Prostate gland (tissue), 2 donors: ENCODE data around the gene NCOA4. TPM values are rescaled to one million over a fixed set of nuclear protein-coding genes. Genes with fewer than 3 reads are reported as not detected.
"Not testable (repeated sequence)": the region's sequence is repeated elsewhere in the genome, so short reads cannot be mapped to it uniquely, and the experiment has no call there.

Experiments used
- DNase-seq: peaks from one replicate; pipeline ENCODE4 v3.0.0-alpha.2; 2019; ENCODE audit warnings: low spot score
- H3K27ac ChIP-seq, 2 donors: fragments of 200-600 bp; sonication (generic); 2 replicates each; pipeline ENCODE4 v1.5.1; 2017 to 2019
- H3K27me3 ChIP-seq: fragments of 200-600 bp; sonication (generic); replicated peaks from 2 replicates; pipeline ENCODE4 v1.5.1; 2019; ENCODE audit not compliant: insufficient read depth
- H3K36me3 ChIP-seq, 2 donors: fragments of 200-600 bp; sonication (generic); 1 replicate in 1 of 2; 2 replicates in 1 of 2; pipeline versions ENCODE4 v1.5.1 to v1.8.1; 2017 to 2019
- H3K4me1 ChIP-seq: fragments of 200-600 bp; sonication (generic); replicated peaks from 2 replicates; pipeline ENCODE4 v1.5.1; 2019
- H3K4me3 ChIP-seq, 2 donors: fragments of 200-600 bp; sonication (generic); 2 replicates each; pipeline ENCODE4 v1.5.1; 2017 to 2019
- H3K9me3 ChIP-seq: fragments of 200-600 bp; sonication (generic); 2 replicates; pipeline ENCODE4 v1.5.1; 2017
- POLR2A ChIP-seq: fragments of 450-650 bp; IDR thresholded peaks from one replicate; pipeline ENCODE4 v1.6.1; 2016; ENCODE audit warnings: antibody characterized with exemption, mild to moderate bottlenecking
- POLR2AphosphoS5 ChIP-seq: sonication (generic); formaldehyde crosslinking; IDR thresholded peaks from one replicate; pipeline ENCODE4 v1.6.1; 2017; ENCODE audit warnings: antibody characterized with exemption
- WGBS: methylation state at CpG from one replicate; pipeline ENCODE4 v1.1.5; 2018; 5-methylcytosine and 5-hydroxymethylcytosine counted together
- intact Hi-C: fragments of 100-400 bp; cut with DNase I; formaldehyde crosslinking; loops from one replicate; pipeline ENCODE4 v1.14.2; 2022
- total RNA-seq, 2 donors: library from RNA; depleted of rRNA; stranded (reverse); fragments of >200 nt; gene quantifications; one replicate each; pipeline ENCODE4 v1.1.0, GENCODE V29; 2016
- TF ChIP-seq, protein P1 (sequence below), 4 experiments: fragments of 200-600 bp in 2 of 4; fragments of 450-650 bp in 2 of 4; sonication (generic) in 2 of 4; IDR thresholded peaks; 1 replicate in 3 of 4; 2 replicates in 1 of 4; pipeline ENCODE4 v1.5.1; 2016 to 2019; ENCODE audit warnings: antibody characterized with exemption in 4 of 4, mild to moderate bottlenecking in 2 of 4, moderate library complexity in 2 of 4

The NCOA4 gene
- total RNA-seq, 2 donors from 2014 or later, result 131 to 434 TPM

DNA sequence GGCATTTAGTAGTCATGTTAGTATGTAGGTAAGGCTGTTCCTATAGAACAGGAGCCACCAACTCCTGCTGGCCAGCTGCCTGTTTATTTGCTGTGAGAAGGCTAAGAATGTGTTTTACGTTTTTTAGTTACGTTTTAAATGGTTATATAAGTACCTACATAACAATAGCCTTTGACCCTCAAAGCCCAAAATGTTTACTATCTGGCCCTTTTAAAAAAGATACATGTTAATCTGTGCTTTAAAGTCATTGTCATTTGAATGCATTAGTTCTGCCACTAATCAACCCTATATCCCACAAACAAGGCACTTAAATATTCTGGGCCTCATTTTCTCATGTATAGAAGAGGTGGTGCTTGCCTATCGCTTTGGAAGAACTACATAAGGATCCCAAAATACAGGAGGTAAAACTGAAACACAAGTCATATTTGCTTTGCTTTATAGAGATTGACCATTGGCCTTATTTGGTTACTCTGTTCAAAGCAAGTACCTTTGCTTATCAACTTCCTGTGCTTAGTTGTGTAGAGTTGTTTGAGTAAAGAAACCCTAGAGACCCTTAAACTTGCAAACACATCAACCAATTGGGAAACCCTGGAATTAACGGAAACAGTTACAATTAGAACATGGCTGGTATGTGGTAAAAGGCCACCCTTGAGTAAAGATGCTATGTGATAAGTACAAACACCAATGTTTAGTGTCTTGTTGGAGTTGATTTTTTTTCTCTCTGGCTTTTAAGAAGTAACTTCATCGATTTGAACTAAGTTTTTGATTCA is 32.2 kb downstream of the NCOA4 start:
- Histone ChIP-seq H3K4me1 (no peaks in the 10 kb centered on the region), H3K36me3 (no peaks in the 10 kb centered on the region), H3K9me3 (no peaks in the 10 kb centered on the region), H3K27ac (no peak overlapping the region), H3K27me3 (no peaks in the 10 kb centered on the region), H3K4me3 (no peak overlapping the region)
- TF ChIP-seq, protein P1, sequence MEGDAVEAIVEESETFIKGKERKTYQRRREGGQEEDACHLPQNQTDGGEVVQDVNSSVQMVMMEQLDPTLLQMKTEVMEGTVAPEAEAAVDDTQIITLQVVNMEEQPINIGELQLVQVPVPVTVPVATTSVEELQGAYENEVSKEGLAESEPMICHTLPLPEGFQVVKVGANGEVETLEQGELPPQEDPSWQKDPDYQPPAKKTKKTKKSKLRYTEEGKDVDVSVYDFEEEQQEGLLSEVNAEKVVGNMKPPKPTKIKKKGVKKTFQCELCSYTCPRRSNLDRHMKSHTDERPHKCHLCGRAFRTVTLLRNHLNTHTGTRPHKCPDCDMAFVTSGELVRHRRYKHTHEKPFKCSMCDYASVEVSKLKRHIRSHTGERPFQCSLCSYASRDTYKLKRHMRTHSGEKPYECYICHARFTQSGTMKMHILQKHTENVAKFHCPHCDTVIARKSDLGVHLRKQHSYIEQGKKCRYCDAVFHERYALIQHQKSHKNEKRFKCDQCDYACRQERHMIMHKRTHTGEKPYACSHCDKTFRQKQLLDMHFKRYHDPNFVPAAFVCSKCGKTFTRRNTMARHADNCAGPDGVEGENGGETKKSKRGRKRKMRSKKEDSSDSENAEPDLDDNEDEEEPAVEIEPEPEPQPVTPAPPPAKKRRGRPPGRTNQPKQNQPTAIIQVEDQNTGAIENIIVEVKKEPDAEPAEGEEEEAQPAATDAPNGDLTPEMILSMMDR (IDR thresholded peaks at IDR 0.05), result no peak
- TF ChIP-seq POLR2AphosphoS5, result no peak
- TF ChIP-seq POLR2A, result no peak
- DNase-seq, result no peak
- 74% methylated on average over 5 of the region's 5 CpGs for WGBS
- intact Hi-C loops, result no loop called here

DNA sequence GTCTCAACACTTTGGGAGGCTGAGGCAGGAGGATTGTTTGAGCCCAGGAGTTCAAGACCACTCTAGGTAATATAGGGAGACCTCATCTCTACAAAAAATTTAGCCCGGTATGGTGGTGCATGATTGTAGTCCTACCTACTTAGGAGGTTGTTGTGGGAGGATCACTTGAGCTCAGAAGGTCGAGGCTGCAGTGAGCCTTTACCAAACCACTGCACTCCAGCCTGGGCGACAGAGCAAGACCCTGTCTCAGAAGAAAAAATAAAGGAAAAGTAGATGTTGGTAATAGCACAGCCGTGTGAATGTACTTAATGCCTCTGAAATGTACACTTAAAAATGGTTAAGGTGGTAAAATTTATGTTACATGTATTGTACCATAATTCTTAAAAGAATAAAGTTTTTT is 32.9 kb downstream of the NCOA4 start:
- H3K27ac ChIP-seq, result no peak overlapping the region
- no peaks in the 10 kb centered on the region for H3K36me3 ChIP-seq
- H3K27me3 ChIP-seq, result no peaks in the 10 kb centered on the region
- no peaks in the 10 kb centered on the region for H3K9me3 ChIP-seq
- no peak overlapping the region for H3K4me3 ChIP-seq
- H3K4me1 ChIP-seq, result no peaks in the 10 kb centered on the region
- TF ChIP-seq POLR2AphosphoS5, result no peak
- TF ChIP-seq POLR2A, result no peak
- TF ChIP-seq, protein P1 (IDR thresholded peaks at IDR 0.05), result no peak
- intact Hi-C loops, result no loop called here
- no peak for DNase-seq
- 100% methylated on average over 4 of the region's 4 CpGs for whole genome bisulfite sequencing

GRCh38 chr10:45985590-45985989 is 44.8 kb downstream of the NCOA4 start:
- intact Hi-C loops, H3K36me3 ChIP-seq: not testable (repeated sequence)
- 77% methylated on average over 3 of the region's 3 CpGs for WGBS

DNA sequence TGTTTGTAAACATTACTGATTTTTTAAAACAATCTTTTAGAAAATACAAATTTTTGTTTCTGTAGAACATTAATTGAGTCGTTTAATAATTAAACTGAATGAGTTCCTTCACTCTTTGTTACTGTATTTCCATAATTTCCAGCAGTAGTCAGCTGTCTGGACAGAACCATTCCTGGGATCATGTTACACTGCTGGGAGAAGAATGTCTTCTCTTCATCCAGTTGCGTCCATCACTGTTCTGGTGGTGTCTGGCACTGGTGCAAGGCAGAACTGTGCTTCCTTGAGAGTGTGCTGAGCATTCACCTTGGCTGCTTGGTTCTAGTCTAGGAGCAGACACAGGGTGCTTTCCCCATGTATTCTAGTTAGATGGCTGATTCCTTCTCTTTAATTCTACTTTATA is 46.0 kb downstream of the NCOA4 start:
- H3K4me3 ChIP-seq, H3K9me3 ChIP-seq, H3K36me3 ChIP-seq, H3K27me3 ChIP-seq, H3K4me1 ChIP-seq, intact Hi-C loops, DNase-seq, H3K27ac ChIP-seq: not testable (repeated sequence)
- WGBS, result 71% methylated on average over 2 of the region's 2 CpGs

More at GRCh38 chr10:45985590-45985989, 44.8 kb downstream of the NCOA4 start:
- not testable (repeated sequence) for H3K27ac ChIP-seq, H3K4me3 ChIP-seq, DNase-seq, H3K27me3 ChIP-seq, H3K4me1 ChIP-seq, H3K9me3 ChIP-seq

DNA sequence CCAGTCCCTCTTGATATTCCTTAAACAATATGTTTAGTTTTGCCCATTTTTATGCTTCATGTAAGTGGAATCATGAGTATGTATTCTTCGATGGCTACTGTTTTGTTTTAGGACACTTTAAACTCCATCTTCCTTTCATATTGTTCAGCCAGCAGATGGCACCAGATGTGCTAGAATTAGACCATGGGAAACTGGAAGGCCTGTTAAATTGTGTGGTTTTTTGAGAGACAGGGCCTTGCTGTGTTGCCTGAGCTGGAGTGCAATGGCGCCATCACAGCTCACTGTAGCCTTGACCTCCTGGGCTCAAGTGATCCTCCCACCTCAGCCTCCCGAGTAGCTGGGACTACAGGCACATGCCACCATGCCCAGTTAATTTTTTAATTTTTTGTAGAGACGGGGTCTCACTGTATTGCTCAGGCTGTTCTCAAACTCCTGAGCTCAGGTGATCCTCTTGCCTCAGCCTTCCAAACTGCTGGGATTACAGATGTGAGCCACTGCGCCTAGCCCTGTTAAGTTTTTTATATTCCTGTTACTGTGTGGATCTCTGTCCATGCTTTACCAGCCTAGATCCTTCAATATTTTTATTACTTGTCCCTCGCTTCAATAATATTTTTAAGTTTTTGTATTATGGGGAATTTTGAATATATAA is 46.8 kb downstream of the NCOA4 start:
- H3K4me1 ChIP-seq, H3K27ac ChIP-seq, H3K27me3 ChIP-seq, H3K36me3 ChIP-seq, intact Hi-C loops, H3K9me3 ChIP-seq, H3K4me3 ChIP-seq: not testable (repeated sequence)
- WGBS, result 77% methylated on average over 6 of the region's 6 CpGs
- TF ChIP-seq, protein P1 (IDR thresholded peaks at IDR 0.05), result peak in 3 of 4 experiments; percentile 19 to 57 (median 52)
- DNase-seq, result peak; percentile 54

GRCh38 chr10:45981367-45981766 is 49.1 kb downstream of the NCOA4 start:
- WGBS, result 63% methylated on average over 1 of the region's 1 CpG
- H3K9me3 ChIP-seq, H3K27me3 ChIP-seq, H3K27ac ChIP-seq, DNase-seq, H3K36me3 ChIP-seq, H3K4me1 ChIP-seq, intact Hi-C loops, H3K4me3 ChIP-seq: not testable (repeated sequence)

DNA sequence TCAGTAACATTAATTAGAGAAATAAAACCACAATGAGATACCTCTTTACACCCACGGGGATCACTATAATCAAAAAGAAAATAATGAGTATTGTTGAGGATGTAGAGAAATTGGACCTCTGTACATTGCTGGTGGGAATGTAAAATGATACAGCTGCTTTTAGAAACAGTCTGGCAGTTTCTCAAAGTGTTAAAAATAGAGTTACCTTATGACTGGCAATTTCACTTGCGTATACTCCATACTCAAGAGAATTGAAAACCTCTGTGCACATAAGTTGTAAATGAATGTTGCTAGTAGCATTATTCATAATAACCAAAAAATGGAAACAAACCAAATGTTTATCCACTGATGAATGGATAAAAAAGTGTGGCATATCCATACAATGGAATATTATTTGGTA is 51.9 kb downstream of the NCOA4 start:
- H3K9me3 ChIP-seq, intact Hi-C loops, H3K4me3 ChIP-seq, DNase-seq, H3K27ac ChIP-seq, H3K4me1 ChIP-seq, H3K27me3 ChIP-seq, H3K36me3 ChIP-seq: not testable (repeated sequence)
- WGBS, result 97% methylated on average over 1 of the region's 2 CpGs

DNA sequence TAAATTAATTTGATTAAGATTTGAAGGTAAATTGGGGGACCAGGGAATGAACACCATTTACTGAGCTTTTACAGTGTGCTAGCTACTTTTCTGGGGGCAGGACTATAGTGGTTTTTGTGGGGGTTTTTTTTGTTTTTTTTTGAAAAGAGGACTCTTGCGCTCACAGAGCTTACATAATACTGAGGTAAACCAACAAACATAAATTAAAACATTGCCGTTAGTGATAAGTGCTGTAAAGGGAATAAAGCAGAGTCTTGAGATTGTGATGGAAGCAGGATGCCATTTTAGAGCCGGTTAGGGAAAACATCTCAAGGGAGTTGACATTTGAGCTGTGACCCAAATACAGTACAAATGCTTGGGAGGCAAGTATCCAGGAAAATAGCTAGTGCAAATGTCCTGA is 56.4 kb downstream of the NCOA4 start:
- H3K4me3 ChIP-seq, H3K9me3 ChIP-seq, DNase-seq, H3K4me1 ChIP-seq, H3K27ac ChIP-seq, H3K36me3 ChIP-seq, H3K27me3 ChIP-seq, intact Hi-C loops: not testable (repeated sequence)
- 79% methylated on average over 3 of the region's 3 CpGs for WGBS

GRCh38 chr10:45972813-45973169 is 57.6 kb downstream of the NCOA4 start:
- H3K36me3 ChIP-seq, H3K4me1 ChIP-seq, H3K27me3 ChIP-seq, H3K9me3 ChIP-seq, DNase-seq, intact Hi-C loops: not testable (repeated sequence)
- 0% methylated on average over 10 of the region's 10 CpGs for WGBS
- Histone ChIP-seq H3K27ac (peak overlapping the region in 1 of 2 donors; percentile 54), H3K4me3 (peak overlapping the region; percentile 51 to 73)
